ENCODE data around the gene FOLR1.
"Not testable (repeated sequence)": the region's sequence is repeated elsewhere in the genome, so short reads cannot be mapped to it uniquely, and the experiment has no call there.

The FOLR1 gene

GRCh38 chr11:72188267-72188666, 3.7 kb upstream of the FOLR1 start:
- Histone ChIP-seq H3K36me3 (no peaks in the 10 kb centered on the region), H3K9me3 (no peaks in the 10 kb centered on the region), H3K4me1 (peaks cover 0 to 5% (median 0%) of the 10 kb centered on the region in 4 donors), H3K4me3 (no peak overlapping the region), H3K27me3 (no peaks in the 10 kb centered on the region), H3K27ac (no peak overlapping the region)
- intact Hi-C loops (cut with DNase I; ENCODE audit: low total_unique reads): no loop called here
- no peak for TF ChIP-seq CTCF (IDR thresholded peaks at IDR 0.05)
- no peak for DNase-seq

- no peaks in the 10 kb centered on the region for H3K27me3 ChIP-seq
- intact Hi-C loops (cut with DNase I; ENCODE audit: low total_unique reads): no loop called here
- H3K4me1 ChIP-seq: peaks cover 0 to 5% (median 0%) of the 10 kb centered on the region in 4 donors
- no peaks in the 10 kb centered on the region for H3K36me3 ChIP-seq
- no peak overlapping the region for H3K4me3 ChIP-seq
- H3K9me3 ChIP-seq: no peaks in the 10 kb centered on the region
- no peak for DNase-seq
- no peak overlapping the region for H3K27ac ChIP-seq
- TF ChIP-seq CTCF (IDR thresholded peaks at IDR 0.05): no peak
Measured at GRCh38 chr11:72189455-72190250, 2.3 kb upstream of the FOLR1 start.

GRCh38 chr11:72190631-72191071, 1.3 kb upstream of the FOLR1 start:
- Histone ChIP-seq H3K4me1 (peaks cover 0 to 5% (median 0%) of the 10 kb centered on the region in 4 donors), H3K9me3 (no peaks in the 10 kb centered on the region), H3K27me3 (no peaks in the 10 kb centered on the region), H3K36me3 (no peaks in the 10 kb centered on the region), H3K4me3 (no peak overlapping the region), H3K27ac (no peak overlapping the region)
- no peak for DNase-seq
- intact Hi-C loops (cut with DNase I; ENCODE audit: low total_unique reads): no loop called here
- no peak for TF ChIP-seq CTCF (IDR thresholded peaks at IDR 0.05)

- Histone ChIP-seq H3K36me3 (no peaks in the 10 kb centered on the region), H3K4me1 (no peaks in the 10 kb centered on the region), H3K27ac (no peak overlapping the region), H3K4me3 (no peak overlapping the region), H3K9me3 (no peaks in the 10 kb centered on the region), H3K27me3 (no peaks in the 10 kb centered on the region)
- peak in 1 of 2 donors; percentile 50 for DNase-seq
- no peak for TF ChIP-seq CTCF (IDR thresholded peaks at IDR 0.05)
- intact Hi-C loops (cut with DNase I; ENCODE audit: low total_unique reads): no loop called here
Measured at GRCh38 chr11:72195518-72196270, 3.8 kb downstream of the FOLR1 start.

GRCh38 chr11:72201445-72201844, 9.5 kb downstream of the FOLR1 start:
- DNase-seq; H3K36me3 ChIP-seq; intact Hi-C loops (cut with DNase I; ENCODE audit: low total_unique reads); H3K27ac ChIP-seq; H3K9me3 ChIP-seq; H3K4me1 ChIP-seq; H3K27me3 ChIP-seq; H3K4me3 ChIP-seq: not testable (repeated sequence)

GRCh38 chr11:72202571-72202970, 10.6 kb downstream of the FOLR1 start:
- DNase-seq: no peak
- peaks cover 0 to 5% (median 0%) of the 10 kb centered on the region in 4 donors for H3K4me1 ChIP-seq
- no peaks in the 10 kb centered on the region for H3K36me3 ChIP-seq

More at GRCh38 chr11:72202571-72202970, 10.6 kb downstream of the FOLR1 start:
- no peak for TF ChIP-seq CTCF (IDR thresholded peaks at IDR 0.05)
- H3K9me3 ChIP-seq: no peaks in the 10 kb centered on the region
- intact Hi-C loops (cut with DNase I; ENCODE audit: low total_unique reads): no loop called here
- H3K27me3 ChIP-seq: no peaks in the 10 kb centered on the region
- no peak overlapping the region for H3K27ac ChIP-seq
- H3K4me3 ChIP-seq: no peak overlapping the region
